ENCODE measurements around the gene ZBTB42.

- TF ChIP-seq CTCF (IDR thresholded peaks at IDR 0.05): no peak
- no peak for TF ChIP-seq POLR2A (IDR thresholded peaks at IDR 0.05)
- no peak for TF ChIP-seq EP300 (IDR thresholded peaks at IDR 0.05)
Observed at GRCh38 chr14:104797115-104798044, 3.5 kb upstream of the ZBTB42 start.
